VCaP (cell line): ENCODE measurements around the gene DRD1.

Experiments
- H3K27ac ChIP-seq: fragments of 450-650 bp; 2 replicates; pipeline ENCODE4 v1.5.1; 2017
- CTCF ChIP-seq: fragments of 450-650 bp; conservative IDR thresholded peaks from 2 replicates; pipeline ENCODE4 v1.5.1; 2017; ENCODE audit warnings: mild to moderate bottlenecking, moderate library complexity

DRD1 gene

DNA sequence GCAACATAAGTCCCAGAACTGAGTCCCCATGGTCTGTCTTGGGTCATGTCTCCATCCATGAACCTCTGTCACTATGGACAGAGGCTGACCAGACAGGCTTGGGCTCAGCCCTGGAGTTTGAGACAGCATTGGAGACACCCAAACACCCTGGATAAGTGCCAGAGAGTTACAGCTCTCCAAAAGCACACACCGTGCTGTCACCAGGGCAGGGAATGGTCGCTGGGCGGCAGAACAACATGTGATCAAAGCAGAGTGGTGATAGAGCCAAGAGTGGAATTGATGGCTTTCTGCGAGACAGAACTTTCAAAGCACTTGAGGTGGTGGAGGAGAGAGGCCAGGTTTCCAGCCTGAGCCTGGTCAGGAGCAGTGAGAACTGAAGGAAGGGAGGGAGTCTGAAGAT lies 50.1 kb downstream of the DRD1 start:
- no peak overlapping the region for H3K27ac ChIP-seq
- no peak for TF ChIP-seq CTCF

- no peak overlapping the region for H3K27ac ChIP-seq
- no peak for TF ChIP-seq CTCF
These were observed 51.7 kb downstream of the DRD1 start for GRCh38 chr5:175392236-175392635.

GRCh38 chr5:175390352-175391083 lies 53.5 kb downstream of the DRD1 start:
- TF ChIP-seq CTCF, result no peak

More at GRCh38 chr5:175390352-175391083, 53.5 kb downstream of the DRD1 start:
- H3K27ac ChIP-seq, result no peak overlapping the region
